Measurements from ENCODE around the gene LCE6A.

The LCE6A gene

GRCh38 chr1:152878042-152878441 is 35.4 kb downstream of the LCE6A start, which contains the start of gene SMCP:
Gene SMCP (plus strand): TSS chr1:152878322. CDS start chr1:152884423, 6,101 bp downstream.
- peak in 1 of 2 donors; percentile 63 for DNase-seq

- no peak for DNase-seq
Measured at GRCh38 chr1:152879559-152880198, 37.0 kb downstream of the LCE6A start.

- no peak for DNase-seq
Measured at GRCh38 chr1:152880316-152880715, 37.7 kb downstream of the LCE6A start.

- DNase-seq, result no peak
Measured at GRCh38 chr1:152880907-152881306, 38.3 kb downstream of the LCE6A start.

GRCh38 chr1:152884085-152884484 is 41.4 kb downstream of the LCE6A start:
- DNase-seq, result no peak

GRCh38 chr1:152884506-152884905 is 41.9 kb downstream of the LCE6A start:
- DNase-seq, result no peak

GRCh38 chr1:152884966-152885624 is 42.4 kb downstream of the LCE6A start:
- no peak for DNase-seq

GRCh38 chr1:152886085-152886484 is 43.4 kb downstream of the LCE6A start:
- no peak for DNase-seq

- no peak for DNase-seq
Measured at GRCh38 chr1:152886758-152887409, 44.2 kb downstream of the LCE6A start.

GRCh38 chr1:152888126-152888525 is 45.5 kb downstream of the LCE6A start:
- DNase-seq, result no peak

Data from stimulated activated CD4-positive, alpha-beta T cell treated with anti-CD3 and anti-CD28 coated beads, Interleukin-2, amount 100 ng/mL, for 24 hours (primary cell).